Hepatocyte (in vitro differentiated cells): ENCODE results near the gene FCRL4. TPM values are rescaled to one million over a fixed set of nuclear protein-coding genes. Genes with fewer than 3 reads are reported as not detected.

Source experiments
- DNase-seq: peaks from one replicate; pipeline ENCODE4 v3.0.0-alpha.2; 2016; ENCODE audit warnings: low spot score
- H2AFZ ChIP-seq: fragments of 200-600 bp; sonication (generic); 2 replicates; pipeline ENCODE4 v1.6.0; 2016; ENCODE audit warnings: antibody characterized with exemption, mild to moderate bottlenecking
- H3K27ac ChIP-seq: fragments of 200-600 bp; sonication (generic); 2 replicates; pipeline ENCODE4 v1.5.1; 2016; ENCODE audit warnings: mild to moderate bottlenecking
- H3K27me3 ChIP-seq: fragments of 200-600 bp; sonication (generic); 2 replicates; pipeline ENCODE4 v1.6.1; 2016
- H3K36me3 ChIP-seq: fragments of 200-600 bp; sonication (generic); replicated peaks from 2 replicates; pipeline ENCODE4 v1.5.1; 2016; ENCODE audit warnings: low read depth; ENCODE audit not compliant: insufficient read depth
- H3K4me1 ChIP-seq: fragments of 200-600 bp; sonication (generic); 2 replicates; pipeline ENCODE4 v1.5.1; 2016; ENCODE audit warnings: mild to moderate bottlenecking, moderate library complexity; ENCODE audit not compliant: insufficient read depth
- H3K4me2 ChIP-seq: fragments of 200-600 bp; sonication (generic); 2 replicates; pipeline ENCODE4 v1.6.0; 2016
- H3K4me3 ChIP-seq: fragments of 200-600 bp; sonication (generic); 2 replicates; pipeline ENCODE4 v1.5.1; 2016; ENCODE audit warnings: mild to moderate bottlenecking
- H3K79me2 ChIP-seq: fragments of 200-600 bp; sonication (generic); 2 replicates; pipeline ENCODE4 v1.6.0; 2017; ENCODE audit warnings: mild to moderate bottlenecking
- H3K9me2 ChIP-seq: fragments of 200-600 bp; sonication (generic); replicated peaks from 2 replicates; pipeline ENCODE4 v1.6.0; 2017; ENCODE audit warnings: mild to moderate bottlenecking; ENCODE audit not compliant: insufficient read depth
- H3K9me3 ChIP-seq: fragments of 200-600 bp; sonication (generic); 2 replicates; pipeline ENCODE4 v1.5.1; 2016; ENCODE audit warnings: low read depth, mild to moderate bottlenecking
- H4K20me1 ChIP-seq: fragments of 200-600 bp; sonication (generic); 2 replicates; pipeline ENCODE4 v1.6.0; 2016; ENCODE audit warnings: mild to moderate bottlenecking; ENCODE audit not compliant: insufficient read depth, poor library complexity, severe bottlenecking
- CTCF ChIP-seq: fragments of 200-600 bp; sonication (generic); IDR thresholded peaks from 2 replicates; pipeline ENCODE4 v1.5.1; 2016; ENCODE audit warnings: antibody characterized with exemption, mild to moderate bottlenecking; ENCODE audit not compliant: poor library complexity
- EZH2 ChIP-seq: fragments of 200-600 bp; sonication (generic); IDR thresholded peaks from 2 replicates; pipeline ENCODE4 v1.6.1; 2016; ENCODE audit warnings: antibody characterized with exemption, mild to moderate bottlenecking, borderline replicate concordance
- EZH2phosphoT487 ChIP-seq: fragments of 200-600 bp; sonication (generic); IDR thresholded peaks from one replicate; pipeline ENCODE4 v1.6.1; 2018; ENCODE audit warnings: antibody characterized with exemption, mild to moderate bottlenecking, low read depth, moderate library complexity; ENCODE audit not compliant: unreplicated experiment, severe bottlenecking
- WGBS: methylation state at CpG from one replicate; pipeline ENCODE4 v1.1.6; 2016; ENCODE audit warnings: low lambda C conversion rate; ENCODE audit errors: missing lambda C conversion rate; 5-methylcytosine and 5-hydroxymethylcytosine counted together
- polyA plus RNA-seq: library from polyadenylated mRNA; unstranded; fragments of >200 nt; fragmentation: Nextera tagmentation; extraction: Ambion mirVana; gene quantifications from 2 replicates; pipeline ENCODE4 v1.2.1, GENCODE V29; 2016
- total RNA-seq: library from RNA; depleted of rRNA; stranded (reverse); fragments of >200 nt; gene quantifications from 2 replicates; pipeline ENCODE4 v1.2.3, GENCODE V29; 2014

The FCRL4 gene
- total and polyA plus RNA-seq, 2 experiments from 2014 or later: not detected

DNA sequence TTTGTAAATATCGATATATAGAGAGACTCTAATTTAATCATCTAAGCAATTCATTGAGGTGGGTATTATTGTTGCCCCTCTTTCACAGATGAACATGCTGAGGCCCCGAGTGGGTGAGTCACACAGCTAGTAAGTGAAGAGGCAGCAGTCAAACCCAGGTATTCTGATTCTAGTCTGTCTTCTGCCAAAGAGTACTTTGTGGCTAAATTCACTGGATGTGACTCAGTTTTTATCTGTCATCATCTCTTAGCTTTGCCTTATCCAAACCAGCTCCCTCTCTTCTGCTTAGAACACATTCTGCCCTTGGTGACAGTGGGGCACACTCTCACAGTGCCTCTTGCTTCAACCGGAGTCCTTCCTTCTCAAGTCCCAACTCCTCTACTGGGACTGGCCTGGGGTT is 57.0 kb downstream of the FCRL4 start:
- H3K27ac ChIP-seq: no peak overlapping the region
- H3K4me2 ChIP-seq: no peak overlapping the region
- DNase-seq: no peak
- H3K27me3 ChIP-seq: no peaks in the 10 kb centered on the region
- no peaks in the 10 kb centered on the region for H4K20me1 ChIP-seq
- TF ChIP-seq EZH2 (no peak), CTCF (no peak), EZH2phosphoT487 (no peak)
- no peaks in the 10 kb centered on the region for H3K79me2 ChIP-seq
- no peaks in the 10 kb centered on the region for H3K9me3 ChIP-seq
- H3K4me1 ChIP-seq: no peaks in the 10 kb centered on the region
- WGBS: 84% methylated on average over 3 of the region's 3 CpGs
- H2AFZ ChIP-seq: no peak overlapping the region
- no peaks in the 10 kb centered on the region for H3K9me2 ChIP-seq
- no peak overlapping the region for H3K4me3 ChIP-seq
- H3K36me3 ChIP-seq: no peaks in the 10 kb centered on the region

- Histone ChIP-seq H3K4me1 (no peaks in the 10 kb centered on the region), H3K4me2 (no peak overlapping the region), H3K9me2 (no peaks in the 10 kb centered on the region), H3K9me3 (no peaks in the 10 kb centered on the region), H3K79me2 (no peaks in the 10 kb centered on the region), H4K20me1 (no peaks in the 10 kb centered on the region), H3K27me3 (no peaks in the 10 kb centered on the region), H3K36me3 (no peaks in the 10 kb centered on the region), H2AFZ (no peak overlapping the region), H3K27ac (no peak overlapping the region), H3K4me3 (no peak overlapping the region)
- DNase-seq: no peak
- WGBS: 25% methylated on average over 2 of the region's 2 CpGs
- no peak for TF ChIP-seq EZH2phosphoT487
- no peak for TF ChIP-seq EZH2
These were observed 57.6 kb downstream of the FCRL4 start for GRCh38 chr1:157540160-157540748.

DNA sequence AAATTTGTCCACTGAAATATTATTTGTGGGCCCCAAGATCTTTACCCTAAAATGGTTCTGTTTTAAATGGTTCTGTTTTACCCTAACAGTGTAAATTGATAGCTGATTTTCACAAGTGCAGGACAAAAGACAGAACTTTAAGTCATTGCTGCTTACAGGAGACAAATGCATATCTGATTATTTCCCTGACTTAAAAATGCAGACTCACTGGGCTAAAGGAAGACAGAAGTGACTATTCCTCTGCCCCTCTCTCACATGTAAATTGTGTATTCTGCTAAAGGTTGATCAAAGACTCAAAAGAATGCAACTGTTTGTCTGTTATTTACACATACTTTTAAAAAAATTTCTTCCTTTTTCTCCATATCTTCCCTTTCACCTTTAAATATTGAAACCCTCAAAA is 58.3 kb downstream of the FCRL4 start:
- no peaks in the 10 kb centered on the region for H4K20me1 ChIP-seq
- DNase-seq: no peak
- no peaks in the 10 kb centered on the region for H3K4me1 ChIP-seq
- no peak overlapping the region for H2AFZ ChIP-seq
- no peak overlapping the region for H3K4me3 ChIP-seq
- no peaks in the 10 kb centered on the region for H3K79me2 ChIP-seq
- no peaks in the 10 kb centered on the region for H3K9me2 ChIP-seq
- TF ChIP-seq EZH2 (no peak), EZH2phosphoT487 (no peak), CTCF (no peak)
- no peaks in the 10 kb centered on the region for H3K27me3 ChIP-seq
- no peak overlapping the region for H3K27ac ChIP-seq
- H3K4me2 ChIP-seq: no peak overlapping the region
- H3K9me3 ChIP-seq: no peaks in the 10 kb centered on the region
- H3K36me3 ChIP-seq: no peaks in the 10 kb centered on the region

- H3K9me2 ChIP-seq: no peaks in the 10 kb centered on the region
- no peaks in the 10 kb centered on the region for H3K9me3 ChIP-seq
- H4K20me1 ChIP-seq: no peaks in the 10 kb centered on the region
- no peak for TF ChIP-seq EZH2
- no peak overlapping the region for H3K4me3 ChIP-seq
- H3K27me3 ChIP-seq: peaks cover 6% of the 10 kb centered on the region
- H2AFZ ChIP-seq: no peak overlapping the region
- no peaks in the 10 kb centered on the region for H3K79me2 ChIP-seq
- no peaks in the 10 kb centered on the region for H3K36me3 ChIP-seq
- DNase-seq: no peak
- WGBS: 86% methylated on average over 3 of the region's 3 CpGs
- no peaks in the 10 kb centered on the region for H3K4me1 ChIP-seq
- H3K27ac ChIP-seq: no peak overlapping the region
- H3K4me2 ChIP-seq: no peak overlapping the region
These were observed 65.3 kb downstream of the FCRL4 start for GRCh38 chr1:157532569-157532968.
